ENCODE results near the gene POLG2.
"Not testable (repeated sequence)": the region's sequence is repeated elsewhere in the genome, so short reads cannot be mapped to it uniquely, and the experiment has no call there.

The POLG2 gene

DNA sequence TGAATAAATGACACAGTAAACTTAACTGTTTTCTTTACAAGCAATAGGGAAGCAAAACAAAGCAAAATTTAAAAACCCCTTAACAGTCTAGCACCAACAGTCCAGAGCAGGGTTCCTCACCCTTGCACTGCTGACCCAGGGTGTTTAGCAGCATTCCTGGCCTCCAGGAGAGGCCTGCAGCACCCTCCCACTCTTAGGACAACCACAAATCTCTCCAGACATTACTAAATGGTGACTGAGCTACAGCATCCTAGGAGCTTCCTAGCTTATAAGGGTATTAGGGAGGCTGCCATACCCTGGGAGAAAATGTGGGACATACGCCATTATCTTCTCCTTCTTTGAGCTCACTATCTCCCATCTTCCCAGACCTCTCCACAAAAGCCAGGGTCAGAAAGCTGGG, 15.9 kb downstream of the POLG2 start:
- DNase-seq: no peak

GRCh38 chr17:64477849-64478248, 19.0 kb downstream of the POLG2 start:
- no peak for DNase-seq

DNA sequence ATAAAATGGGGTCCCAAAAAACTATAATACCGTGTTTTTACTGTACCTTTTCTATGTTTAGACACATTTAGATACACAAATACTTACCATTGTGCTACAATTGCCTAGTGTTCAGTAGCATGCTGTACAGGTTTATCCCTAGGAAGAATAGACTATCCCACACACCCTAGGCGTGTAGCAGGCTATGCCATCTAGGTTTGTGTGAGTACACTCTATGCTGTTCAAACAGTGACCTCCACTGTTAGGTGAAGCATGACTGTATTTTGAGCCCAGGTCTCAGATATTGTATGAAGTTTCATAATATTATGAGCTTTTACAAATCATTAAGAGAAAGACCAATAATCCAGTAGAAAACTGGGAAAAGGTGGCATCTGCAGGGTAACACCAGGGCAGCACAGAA, 24.3 kb downstream of the POLG2 start:
- DNase-seq: no peak

DNA sequence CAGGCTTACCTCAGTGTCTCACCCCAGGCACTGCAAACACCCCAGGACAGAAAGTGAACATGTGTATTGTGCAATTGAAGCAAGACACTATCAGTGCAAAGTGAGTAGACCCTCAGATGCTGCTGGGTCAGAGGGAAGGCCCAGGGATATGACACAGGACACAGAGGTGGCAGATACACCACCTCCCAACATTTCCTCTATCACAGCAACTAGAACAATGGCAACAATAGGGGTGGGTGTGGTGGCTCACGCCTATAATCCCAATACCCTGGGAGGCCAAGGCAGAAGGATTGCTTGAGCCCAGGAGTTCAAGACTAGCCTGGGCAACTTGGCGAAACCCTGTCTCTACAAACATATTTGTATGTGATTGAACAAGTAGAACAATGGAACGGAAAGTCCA, 25.4 kb downstream of the POLG2 start:
- no peak for DNase-seq

GRCh38 chr17:64470625-64471024, 26.2 kb downstream of the POLG2 start:
- DNase-seq: no peak

- not testable (repeated sequence) for DNase-seq
These were observed 30.0 kb downstream of the POLG2 start for GRCh38 chr17:64466834-64467233.

- DNase-seq: no peak
These were observed 30.7 kb downstream of the POLG2 start for GRCh38 chr17:64466019-64466735.

DNA sequence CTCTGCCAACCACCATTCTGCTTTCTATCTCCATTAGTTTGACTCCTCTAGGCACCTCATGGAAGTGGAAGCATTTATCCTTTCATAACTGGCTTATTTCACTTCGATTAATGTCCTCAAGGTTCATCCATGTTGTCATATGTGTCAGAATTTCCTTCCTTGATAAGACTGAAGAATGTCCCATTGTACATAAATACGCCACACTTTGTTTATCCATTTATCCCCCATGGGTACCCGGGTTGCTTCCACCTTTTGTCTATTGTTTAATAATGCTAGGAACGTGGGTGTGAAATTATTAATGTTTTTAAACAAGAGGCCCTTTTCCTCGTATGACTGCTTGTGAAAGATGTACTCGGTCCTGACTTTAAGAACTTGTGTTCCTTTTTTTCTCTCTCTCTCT, 35.1 kb downstream of the POLG2 start:
- DNase-seq: no peak

GRCh38 chr17:64460955-64461354, 35.9 kb downstream of the POLG2 start:
- no peak for DNase-seq

GRCh38 chr17:64459818-64460217, 37.0 kb downstream of the POLG2 start:
- DNase-seq: not testable (repeated sequence)

DNA sequence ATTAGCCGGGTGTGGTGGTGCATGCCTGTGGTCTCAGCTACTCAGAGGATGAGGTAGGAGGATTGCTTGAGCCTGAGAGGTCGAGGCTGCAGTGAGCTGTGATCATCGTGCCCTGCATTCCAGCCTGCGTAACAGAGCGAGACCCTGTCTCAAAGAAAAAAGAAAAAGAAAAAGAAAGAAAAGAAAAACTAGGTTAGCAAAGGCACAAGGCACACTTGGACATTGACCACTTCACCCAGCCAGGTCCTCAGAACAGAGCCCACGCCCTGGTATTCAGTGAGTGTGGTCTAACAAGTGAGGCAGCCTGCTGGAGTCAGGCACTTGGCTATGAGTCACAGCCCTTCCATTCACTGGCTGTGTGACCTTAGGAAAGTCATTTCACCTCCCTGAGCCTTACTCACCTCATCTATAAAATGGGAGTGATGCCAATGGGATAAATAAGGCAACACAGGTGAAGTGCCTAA, 37.5 kb downstream of the POLG2 start:
- DNase-seq: no peak

DNA sequence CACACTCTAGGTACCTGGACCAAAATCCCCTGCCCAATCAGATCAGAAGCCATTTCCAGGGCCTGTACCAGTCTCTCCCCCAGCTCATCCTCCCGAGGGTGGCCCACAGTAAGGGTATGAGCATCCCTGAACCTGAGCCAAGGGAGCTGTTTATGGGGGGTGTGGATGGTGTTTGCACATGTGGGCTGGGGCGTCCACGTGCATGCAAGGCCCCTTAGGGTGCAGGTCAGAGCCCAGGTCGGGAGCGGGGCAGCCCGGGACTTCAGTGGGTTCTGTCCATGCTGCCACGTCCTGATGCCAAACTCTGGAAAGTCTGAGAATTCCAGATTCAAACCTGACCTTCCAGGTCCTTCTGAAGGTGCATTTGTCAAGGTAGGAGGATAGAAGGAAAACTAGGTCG, 38.1 kb downstream of the POLG2 start:
- DNase-seq: no peak

GRCh38 chr17:64457156-64457555, 39.7 kb downstream of the POLG2 start:
- DNase-seq: no peak

DNA sequence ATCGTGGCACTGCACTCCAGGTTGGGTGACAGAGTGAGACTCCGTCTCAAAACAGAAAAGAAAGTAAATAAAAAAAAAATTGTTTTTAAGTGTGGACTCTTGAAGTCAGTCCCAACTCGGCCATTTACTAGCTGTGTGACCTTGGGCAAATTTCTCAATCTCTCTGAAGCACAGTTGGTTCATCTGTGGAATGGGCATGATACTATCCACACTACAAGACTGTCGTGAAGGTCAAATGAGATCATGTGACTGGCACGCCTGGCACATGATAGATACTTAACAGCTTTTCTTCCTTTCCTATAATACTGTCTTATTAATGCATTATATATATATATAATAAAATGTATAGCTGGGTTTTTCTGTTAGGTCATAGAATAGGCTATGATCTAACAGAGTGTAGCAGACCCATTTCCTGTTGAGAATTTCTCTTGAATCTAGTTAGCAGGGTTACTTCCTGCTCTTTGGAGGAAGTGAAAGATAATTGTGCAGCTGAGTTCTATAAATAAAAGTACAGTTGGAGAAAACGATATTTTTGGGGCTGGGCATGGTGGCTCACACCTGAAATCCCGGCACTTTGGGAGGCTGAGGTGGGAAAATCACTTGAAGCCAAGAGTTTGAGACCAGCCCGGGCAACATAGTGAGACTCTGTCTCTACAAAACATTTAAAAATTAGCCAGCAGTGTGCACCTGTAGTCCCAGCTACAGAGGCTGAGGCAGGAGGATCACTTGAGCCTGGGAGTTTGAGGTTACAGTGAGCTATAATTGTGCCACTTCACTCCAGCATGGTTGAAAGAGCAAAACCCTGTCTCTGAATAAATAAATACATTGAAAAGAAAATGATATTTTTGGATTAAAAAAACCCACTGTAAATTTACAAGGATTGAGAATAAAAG, 40.6 kb downstream of the POLG2 start:
- DNase-seq: no peak

DNA sequence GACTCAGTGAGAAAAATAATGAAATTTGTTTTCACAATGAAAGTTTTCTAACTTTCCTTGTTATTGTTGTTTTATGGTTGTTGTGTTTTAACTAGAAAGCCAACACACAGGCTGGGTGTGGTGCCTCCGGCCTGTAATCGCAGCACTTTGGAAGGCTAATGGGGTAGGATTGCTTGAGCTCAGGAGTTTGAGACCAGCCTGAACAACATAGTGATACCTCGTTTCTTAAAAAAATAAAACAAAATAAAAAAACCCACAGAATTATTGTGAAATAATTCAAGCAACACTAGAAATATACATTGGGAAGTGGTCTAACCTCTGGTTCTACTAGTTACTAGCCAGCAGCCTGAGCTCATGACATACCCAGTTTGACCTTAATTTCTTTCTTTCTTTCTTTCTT, 47.3 kb downstream of the POLG2 start:
- DNase-seq: no peak

GRCh38 chr17:64448665-64449512, 48.0 kb downstream of the POLG2 start, which contains the start of gene MILR1:
TSS of gene MILR1 (plus strand) at chr17:64449115. CDS start at chr17:64449169, 54 bp downstream.
- no peak for DNase-seq

GRCh38 chr17:64447526-64447925, 49.3 kb downstream of the POLG2 start:
- DNase-seq: no peak

DNA sequence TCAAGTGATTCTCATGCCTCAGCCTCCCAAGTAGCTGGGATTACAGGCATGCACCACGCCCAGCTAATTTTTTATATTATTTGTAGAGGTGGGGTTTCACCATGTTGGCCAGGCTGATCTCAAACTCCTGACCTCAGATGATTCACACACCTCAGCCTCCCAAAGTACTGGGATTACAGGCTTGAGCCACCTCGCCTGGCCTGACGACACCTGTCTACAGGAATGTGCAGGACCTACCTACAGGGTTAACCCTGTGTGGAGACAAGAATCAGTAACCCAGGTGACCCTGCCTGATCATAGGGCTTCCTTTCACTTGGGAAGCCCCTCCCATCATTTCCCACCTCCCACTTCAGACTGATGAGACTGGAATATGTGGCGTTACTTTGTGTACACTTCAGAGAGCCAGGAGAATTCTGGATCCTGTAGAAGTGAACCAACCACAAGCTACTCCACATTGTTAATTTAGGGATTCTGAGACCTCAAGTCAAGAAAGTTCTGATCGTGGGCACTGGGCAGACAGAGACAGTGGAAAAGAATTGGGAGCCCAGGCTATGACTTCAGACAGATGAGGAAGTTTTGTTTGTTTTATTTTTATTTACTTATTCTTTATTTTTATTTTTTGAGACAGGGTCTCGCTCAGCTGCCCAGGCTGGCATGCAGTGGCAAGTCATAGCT, 53.6 kb downstream of the POLG2 start:
- DNase-seq: no peak

DNA sequence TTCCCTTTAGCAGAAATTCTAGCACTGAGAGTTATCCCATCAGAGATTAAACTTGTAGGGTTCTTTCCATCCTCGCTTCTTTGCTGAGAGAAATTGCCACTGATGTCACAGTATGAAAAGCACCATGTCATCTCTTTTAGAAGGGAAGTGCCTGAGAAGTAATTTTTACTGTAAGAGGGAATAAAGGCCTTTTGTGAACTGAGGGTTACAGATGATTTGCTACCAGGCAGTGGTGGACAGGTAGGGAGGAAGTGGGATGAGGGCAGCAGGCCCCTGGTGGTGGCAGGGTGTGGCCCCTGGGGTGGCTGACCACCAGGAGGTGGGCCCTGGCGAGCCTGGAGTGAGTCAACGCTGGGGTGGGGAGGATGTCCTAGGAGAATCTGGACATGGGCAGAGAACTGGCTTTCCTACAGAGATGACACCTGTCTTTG, 54.3 kb downstream of the POLG2 start:
- DNase-seq: no peak

GRCh38 chr17:64441772-64442540, 54.9 kb downstream of the POLG2 start:
- DNase-seq: no peak

GRCh38 chr17:64439956-64440355, 56.9 kb downstream of the POLG2 start:
- no peak for DNase-seq

DNA sequence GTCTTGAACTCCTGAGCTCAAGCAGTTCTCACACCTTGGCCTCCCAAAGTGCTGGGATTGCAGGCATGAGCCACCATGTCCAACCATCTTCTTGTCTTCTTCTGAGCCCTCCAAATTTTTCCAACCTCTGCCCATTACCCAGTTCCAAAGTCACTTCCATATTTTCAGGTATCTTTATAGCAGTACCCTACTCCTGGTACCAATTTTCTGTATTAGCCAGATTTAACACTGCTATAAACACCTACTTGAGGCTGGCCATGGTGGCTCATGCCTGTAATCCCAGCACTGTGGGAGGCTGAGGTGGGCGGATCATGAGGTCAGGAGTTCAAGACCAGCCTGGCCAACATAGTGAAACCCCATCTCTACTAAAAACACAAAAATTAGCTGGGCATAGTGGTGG, 57.3 kb downstream of the POLG2 start:
- DNase-seq: not testable (repeated sequence)
